ENCODE data around the gene EDA.

The EDA gene

GRCh38 chrX:69626129-69626528 is 10.2 kb downstream of the EDA start:
- Histone ChIP-seq H3K4me1 (ENCODE audit: control insufficient read depth, insufficient read depth, low read length) (no peaks in the 10 kb centered on the region), H3K27me3 (ENCODE audit: control insufficient read depth, insufficient read depth, low read length) (no peaks in the 10 kb centered on the region), H3K4me3 (ENCODE audit: low read length) (no peak overlapping the region), H3K27ac (ENCODE audit: low read depth, low read length) (no peak overlapping the region), H3K9ac (ENCODE audit: low read length) (no peak overlapping the region), H3K36me3 (ENCODE audit: control insufficient read depth, insufficient read depth, low read length) (no peaks in the 10 kb centered on the region)

- Histone ChIP-seq H3K27me3 (ENCODE audit: control insufficient read depth, insufficient read depth, low read length) (no peaks in the 10 kb centered on the region), H3K4me1 (ENCODE audit: control insufficient read depth, insufficient read depth, low read length) (no peaks in the 10 kb centered on the region), H3K36me3 (ENCODE audit: control insufficient read depth, insufficient read depth, low read length) (no peaks in the 10 kb centered on the region), H3K9ac (ENCODE audit: low read length) (no peak overlapping the region), H3K27ac (ENCODE audit: low read depth, low read length) (no peak overlapping the region), H3K4me3 (ENCODE audit: low read length) (no peak overlapping the region)
These were observed 11.8 kb downstream of the EDA start for GRCh38 chrX:69627744-69628143.

GRCh38 chrX:69630147-69630546 is 14.2 kb downstream of the EDA start:
- no peak overlapping the region for H3K27ac ChIP-seq (ENCODE audit: low read depth, low read length)
- H3K36me3 ChIP-seq (ENCODE audit: control insufficient read depth, insufficient read depth, low read length), result no peaks in the 10 kb centered on the region
- no peaks in the 10 kb centered on the region for H3K27me3 ChIP-seq (ENCODE audit: control insufficient read depth, insufficient read depth, low read length)
- H3K4me1 ChIP-seq (ENCODE audit: control insufficient read depth, insufficient read depth, low read length), result no peaks in the 10 kb centered on the region
- H3K9ac ChIP-seq (ENCODE audit: low read length), result no peak overlapping the region
- no peak overlapping the region for H3K4me3 ChIP-seq (ENCODE audit: low read length)

GRCh38 chrX:69664693-69665092 is 48.8 kb downstream of the EDA start:
- no peaks in the 10 kb centered on the region for H3K27me3 ChIP-seq (ENCODE audit: control insufficient read depth, insufficient read depth, low read length)
- H3K27ac ChIP-seq (ENCODE audit: low read depth, low read length), result no peak overlapping the region
- H3K36me3 ChIP-seq (ENCODE audit: control insufficient read depth, insufficient read depth, low read length), result no peaks in the 10 kb centered on the region
- no peak overlapping the region for H3K4me3 ChIP-seq (ENCODE audit: low read length)
- H3K4me1 ChIP-seq (ENCODE audit: control insufficient read depth, insufficient read depth, low read length), result no peaks in the 10 kb centered on the region
- no peak overlapping the region for H3K9ac ChIP-seq (ENCODE audit: low read length)

GRCh38 chrX:69670001-69670555 is 54.2 kb downstream of the EDA start:
- H3K4me3 ChIP-seq (ENCODE audit: low read length), result no peak overlapping the region
- H3K4me1 ChIP-seq (ENCODE audit: control insufficient read depth, insufficient read depth, low read length), result no peaks in the 10 kb centered on the region
- H3K27me3 ChIP-seq (ENCODE audit: control insufficient read depth, insufficient read depth, low read length), result no peaks in the 10 kb centered on the region
- no peaks in the 10 kb centered on the region for H3K36me3 ChIP-seq (ENCODE audit: control insufficient read depth, insufficient read depth, low read length)
- H3K9ac ChIP-seq (ENCODE audit: low read length), result no peak overlapping the region
- no peak overlapping the region for H3K27ac ChIP-seq (ENCODE audit: low read depth, low read length)

- Histone ChIP-seq H3K27ac (ENCODE audit: low read depth, low read length) (no peak overlapping the region), H3K27me3 (ENCODE audit: control insufficient read depth, insufficient read depth, low read length) (no peaks in the 10 kb centered on the region), H3K36me3 (ENCODE audit: control insufficient read depth, insufficient read depth, low read length) (no peaks in the 10 kb centered on the region), H3K9ac (ENCODE audit: low read length) (no peak overlapping the region), H3K4me1 (ENCODE audit: control insufficient read depth, insufficient read depth, low read length) (no peaks in the 10 kb centered on the region), H3K4me3 (ENCODE audit: low read length) (no peak overlapping the region)
These were observed 59.0 kb downstream of the EDA start for GRCh38 chrX:69674891-69675290.

- no peaks in the 10 kb centered on the region for H3K4me1 ChIP-seq (ENCODE audit: control insufficient read depth, insufficient read depth, low read length)
- H3K9ac ChIP-seq (ENCODE audit: low read length), result no peak overlapping the region
- no peaks in the 10 kb centered on the region for H3K36me3 ChIP-seq (ENCODE audit: control insufficient read depth, insufficient read depth, low read length)
- no peak overlapping the region for H3K4me3 ChIP-seq (ENCODE audit: low read length)
- H3K27ac ChIP-seq (ENCODE audit: low read depth, low read length), result no peak overlapping the region
- H3K27me3 ChIP-seq (ENCODE audit: control insufficient read depth, insufficient read depth, low read length), result no peaks in the 10 kb centered on the region
These were observed 89.9 kb downstream of the EDA start for GRCh38 chrX:69705818-69706217.

- no peak overlapping the region for H3K9ac ChIP-seq (ENCODE audit: low read length)
- H3K36me3 ChIP-seq (ENCODE audit: control insufficient read depth, insufficient read depth, low read length), result no peaks in the 10 kb centered on the region
- H3K4me3 ChIP-seq (ENCODE audit: low read length), result no peak overlapping the region
- no peak overlapping the region for H3K27ac ChIP-seq (ENCODE audit: low read depth, low read length)
- H3K4me1 ChIP-seq (ENCODE audit: control insufficient read depth, insufficient read depth, low read length), result no peaks in the 10 kb centered on the region
- H3K27me3 ChIP-seq (ENCODE audit: control insufficient read depth, insufficient read depth, low read length), result no peaks in the 10 kb centered on the region
These were observed 102.2 kb downstream of the EDA start for GRCh38 chrX:69718102-69718501.

- Histone ChIP-seq H3K4me3 (ENCODE audit: low read length) (no peak overlapping the region), H3K4me1 (ENCODE audit: control insufficient read depth, insufficient read depth, low read length) (no peaks in the 10 kb centered on the region), H3K36me3 (ENCODE audit: control insufficient read depth, insufficient read depth, low read length) (no peaks in the 10 kb centered on the region), H3K27me3 (ENCODE audit: control insufficient read depth, insufficient read depth, low read length) (no peaks in the 10 kb centered on the region), H3K9ac (ENCODE audit: low read length) (no peak overlapping the region), H3K27ac (ENCODE audit: low read depth, low read length) (no peak overlapping the region)
These were observed 108.4 kb downstream of the EDA start for GRCh38 chrX:69724307-69724706.

GRCh38 chrX:69740317-69740716 is 124.4 kb downstream of the EDA start:
- no peaks in the 10 kb centered on the region for H3K36me3 ChIP-seq (ENCODE audit: control insufficient read depth, insufficient read depth, low read length)
- no peak overlapping the region for H3K27ac ChIP-seq (ENCODE audit: low read depth, low read length)
- no peak overlapping the region for H3K9ac ChIP-seq (ENCODE audit: low read length)
- no peaks in the 10 kb centered on the region for H3K4me1 ChIP-seq (ENCODE audit: control insufficient read depth, insufficient read depth, low read length)
- H3K4me3 ChIP-seq (ENCODE audit: low read length), result no peak overlapping the region
- H3K27me3 ChIP-seq (ENCODE audit: control insufficient read depth, insufficient read depth, low read length), result no peaks in the 10 kb centered on the region

- H3K36me3 ChIP-seq (ENCODE audit: control insufficient read depth, insufficient read depth, low read length), result no peaks in the 10 kb centered on the region
- no peak overlapping the region for H3K27ac ChIP-seq (ENCODE audit: low read depth, low read length)
- no peak overlapping the region for H3K4me3 ChIP-seq (ENCODE audit: low read length)
- no peaks in the 10 kb centered on the region for H3K4me1 ChIP-seq (ENCODE audit: control insufficient read depth, insufficient read depth, low read length)
- H3K27me3 ChIP-seq (ENCODE audit: control insufficient read depth, insufficient read depth, low read length), result no peaks in the 10 kb centered on the region
- no peak overlapping the region for H3K9ac ChIP-seq (ENCODE audit: low read length)
These were observed 125.8 kb downstream of the EDA start for GRCh38 chrX:69741721-69742120.

- Histone ChIP-seq H3K36me3 (ENCODE audit: control insufficient read depth, insufficient read depth, low read length) (no peaks in the 10 kb centered on the region), H3K27me3 (ENCODE audit: control insufficient read depth, insufficient read depth, low read length) (no peaks in the 10 kb centered on the region), H3K4me3 (ENCODE audit: low read length) (no peak overlapping the region), H3K27ac (ENCODE audit: low read depth, low read length) (no peak overlapping the region), H3K9ac (ENCODE audit: low read length) (no peak overlapping the region), H3K4me1 (ENCODE audit: control insufficient read depth, insufficient read depth, low read length) (no peaks in the 10 kb centered on the region)
These were observed 130.1 kb downstream of the EDA start for GRCh38 chrX:69746051-69746450.

GRCh38 chrX:69748055-69748454 is 132.1 kb downstream of the EDA start:
- Histone ChIP-seq H3K27me3 (ENCODE audit: control insufficient read depth, insufficient read depth, low read length) (no peaks in the 10 kb centered on the region), H3K4me3 (ENCODE audit: low read length) (no peak overlapping the region), H3K27ac (ENCODE audit: low read depth, low read length) (no peak overlapping the region), H3K4me1 (ENCODE audit: control insufficient read depth, insufficient read depth, low read length) (no peaks in the 10 kb centered on the region), H3K9ac (ENCODE audit: low read length) (no peak overlapping the region), H3K36me3 (ENCODE audit: control insufficient read depth, insufficient read depth, low read length) (no peaks in the 10 kb centered on the region)
